Measurements from ENCODE around the gene MGAT5.

Gene MGAT5

GRCh38 chr2:134372611-134373131 lies 118.8 kb downstream of the MGAT5 start:
- DNase-seq = no peak

- no peak for DNase-seq
Observed at GRCh38 chr2:134375935-134376334, 122.1 kb downstream of the MGAT5 start.

- no peak for DNase-seq
Observed at GRCh38 chr2:134377730-134378129, 123.9 kb downstream of the MGAT5 start.

GRCh38 chr2:134379293-134379692 lies 125.4 kb downstream of the MGAT5 start:
- no peak for DNase-seq

GRCh38 chr2:134379722-134380121 lies 125.8 kb downstream of the MGAT5 start:
- DNase-seq = no peak

- DNase-seq = no peak
Observed at GRCh38 chr2:134381141-134381540, 127.3 kb downstream of the MGAT5 start.

GRCh38 chr2:134384131-134384530 lies 130.3 kb downstream of the MGAT5 start:
- no peak for DNase-seq

GRCh38 chr2:134385195-134385594 lies 131.3 kb downstream of the MGAT5 start:
- no peak for DNase-seq

- DNase-seq = no peak
Observed at GRCh38 chr2:134386310-134386709, 132.4 kb downstream of the MGAT5 start.

GRCh38 chr2:134389381-134389780 lies 135.5 kb downstream of the MGAT5 start:
- no peak for DNase-seq

- no peak for DNase-seq
Observed at GRCh38 chr2:134391751-134392160, 137.9 kb downstream of the MGAT5 start.

GRCh38 chr2:134392442-134393074 lies 138.7 kb downstream of the MGAT5 start:
- DNase-seq = no peak

GRCh38 chr2:134393075-134393461 lies 139.2 kb downstream of the MGAT5 start:
- DNase-seq = no peak

- DNase-seq = no peak
Observed at GRCh38 chr2:134395779-134396178, 141.9 kb downstream of the MGAT5 start.

GRCh38 chr2:134396493-134396892 lies 142.6 kb downstream of the MGAT5 start:
- DNase-seq = no peak

- DNase-seq = no peak
Observed at GRCh38 chr2:134397146-134397896, 143.4 kb downstream of the MGAT5 start.

- no peak for DNase-seq
Observed at GRCh38 chr2:134398300-134398699, 144.4 kb downstream of the MGAT5 start.

- no peak for DNase-seq
Observed at GRCh38 chr2:134399096-134399495, 145.2 kb downstream of the MGAT5 start.

GRCh38 chr2:134401081-134401497 lies 147.2 kb downstream of the MGAT5 start:
- DNase-seq = no peak

GRCh38 chr2:134401789-134402188 lies 147.9 kb downstream of the MGAT5 start:
- no peak for DNase-seq

GRCh38 chr2:134402410-134402809 lies 148.5 kb downstream of the MGAT5 start:
- no peak for DNase-seq

GRCh38 chr2:134405611-134406081 lies 151.8 kb downstream of the MGAT5 start:
- no peak for DNase-seq

- no peak for DNase-seq
Observed at GRCh38 chr2:134406311-134406710, 152.4 kb downstream of the MGAT5 start.

- no peak for DNase-seq
Observed at GRCh38 chr2:134406736-134407135, 152.9 kb downstream of the MGAT5 start.
